A673 (cell line): ENCODE results near the gene PCDHGB2. TPM values are rescaled to one million over a fixed set of nuclear protein-coding genes. Genes with fewer than 3 reads are reported as not detected.
"Not testable (repeated sequence)": the region's sequence is repeated elsewhere in the genome, so short reads cannot be mapped to it uniquely, and the experiment has no call there.

ENCODE experiments used
- BruUV-seq: library from RNA; stranded (reverse); fragments of 400-500 nt; replicated peaks from 2 replicates; lab custom pipeline; 2021; lab: Mats Ljungman, UMichigan
- CTCF ChIA-PET: fragments of 300-600 bp; sonication (Branson Sonifier 250); formaldehyde crosslinking; loops from one replicate; lab custom pipeline; 2022; ENCODE audit warnings: antibody characterized with exemption; lab: Charles Lee
- POLR2A ChIA-PET: fragments of 300-600 bp; sonication (Branson Sonifier 250); formaldehyde crosslinking; loops from one replicate; lab custom pipeline; 2022; ENCODE audit warnings: antibody characterized with exemption; ENCODE audit not compliant: low non-redundant PET; lab: Charles Lee
- DNase-seq: peaks from one replicate; pipeline ENCODE4 v3.0.0-alpha.2; 2015; ENCODE audit warnings: low spot score
- H3K27ac ChIP-seq: fragments of 200-600 bp; sonication (generic); 2 replicates; pipeline ENCODE4 v1.5.1; 2016; ENCODE audit warnings: mixed run types, low read depth, mild to moderate bottlenecking, mixed read lengths, antibody characterized with exemption, low read length; ENCODE audit not compliant: poor library complexity, severe bottlenecking
- H3K27me3 ChIP-seq: fragments of 200-600 bp; sonication (generic); replicated peaks from 2 replicates; pipeline ENCODE4 v1.6.1; 2017; ENCODE audit warnings: mixed run types, low read depth, mild to moderate bottlenecking, mixed read lengths, antibody characterized with exemption, low read length; ENCODE audit not compliant: insufficient read depth, poor library complexity
- H3K36me3 ChIP-seq: fragments of 200-600 bp; sonication (generic); 2 replicates; pipeline ENCODE4 v1.6.1; 2016; ENCODE audit warnings: mixed run types, mild to moderate bottlenecking, mixed read lengths, antibody characterized with exemption, low read length; ENCODE audit not compliant: insufficient read depth, poor library complexity, severe bottlenecking
- H3K4me1 ChIP-seq: fragments of 200-600 bp; sonication (generic); 2 replicates; pipeline ENCODE4 v1.6.1; 2017; ENCODE audit warnings: mixed run types, mild to moderate bottlenecking, mixed read lengths, antibody characterized with exemption, low read length; ENCODE audit not compliant: insufficient read depth, poor library complexity, severe bottlenecking
- H3K4me3 ChIP-seq: fragments of 200-600 bp; sonication (generic); 2 replicates; pipeline ENCODE4 v1.5.1; 2016; ENCODE audit warnings: low read depth, mixed run types, mild to moderate bottlenecking, mixed read lengths, low read length; ENCODE audit not compliant: poor library complexity, severe bottlenecking
- H3K9me3 ChIP-seq: fragments of 200-600 bp; sonication (generic); 2 replicates; pipeline ENCODE4 v1.6.1; 2016; ENCODE audit warnings: mixed run types, low read depth, mild to moderate bottlenecking, mixed read lengths, antibody characterized with exemption, low read length; ENCODE audit not compliant: poor library complexity, severe bottlenecking
- EZH2 ChIP-seq: fragments of 200-600 bp; sonication (generic); IDR thresholded peaks from 2 replicates; pipeline ENCODE4 v1.6.1; 2017; ENCODE audit warnings: borderline replicate concordance, low read depth, mild to moderate bottlenecking, mixed read lengths, antibody characterized with exemption, low read length; ENCODE audit not compliant: poor library complexity, severe bottlenecking
- intact Hi-C: fragments of 100-400 bp; cut with micrococcal nuclease; formaldehyde crosslinking; loops from one replicate; pipeline ENCODE4 v1.10.0; 2022; ENCODE audit not compliant: unreplicated experiment
- total RNA-seq: library from RNA; stranded (reverse); gene quantifications from 2 replicates; pipeline ENCODE4 v1.2.3, GENCODE V29; 2021
- TF ChIP-seq, protein P1 (sequence below): fragments of 300-800, 200-600 bp; sonication (generic); conservative IDR thresholded peaks from 2 replicates; pipeline ENCODE4 v1.5.1; 2017; ENCODE audit warnings: low read depth, mild to moderate bottlenecking, antibody characterized with exemption, low read length, moderate library complexity, mixed read lengths

The PCDHGB2 gene
- total RNA-seq, 1 experiment from 2014 or later = 6.5 TPM

DNA sequence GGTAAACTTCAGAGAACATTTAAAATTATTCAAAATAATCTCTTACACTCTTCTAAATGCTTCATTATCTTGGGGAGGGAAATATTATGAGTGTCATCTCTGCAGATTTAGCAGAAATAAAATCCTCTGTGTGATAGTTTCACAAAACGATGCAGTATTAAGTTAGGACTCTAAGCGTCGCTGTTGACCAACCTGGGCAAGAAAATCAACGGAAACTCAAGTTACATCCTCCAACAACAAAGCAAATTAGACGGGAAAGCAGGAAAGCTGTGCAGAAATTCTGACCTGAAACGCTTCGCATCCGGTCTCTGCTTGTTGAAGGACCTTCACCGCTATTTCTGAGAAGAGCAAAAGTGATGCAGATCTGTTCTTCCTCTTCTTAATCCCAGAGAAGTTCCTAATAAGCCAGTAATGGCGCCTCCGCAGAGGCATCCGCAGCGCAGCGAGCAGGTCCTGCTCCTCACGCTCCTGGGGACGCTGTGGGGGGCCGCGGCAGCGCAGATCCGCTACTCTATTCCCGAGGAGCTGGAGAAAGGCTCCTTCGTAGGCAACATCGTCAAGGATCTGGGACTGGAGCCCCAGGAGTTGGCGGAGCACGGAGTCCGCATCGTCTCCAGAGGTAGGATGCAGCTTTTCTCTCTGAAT is 14.0 kb downstream of the PCDHGB2 start, which contains the start of gene PCDHGA6:
Gene PCDHGA6 (plus strand): TSS at position 219 of the 645 bp plus-strand sequence. CDS start 193 bp downstream, at position 412.
- Histone ChIP-seq H3K36me3 (no peaks in the 10 kb centered on the region), H3K27me3 (no peaks in the 10 kb centered on the region), H3K4me1 (no peaks in the 10 kb centered on the region), H3K4me3 (peak within 1 kb of the TSS; percentile 51), H3K27ac (peak within 1 kb of the TSS; percentile 59), H3K9me3 (peaks cover 30% of the 10 kb centered on the region)
- peak; percentile 70 for DNase-seq
- ChIA-PET CTCF (interaction anchor here (0.6 to 1.4 kb wide), 5 partner anchors 151 to 194 kb away, joined by 3 to 13 read pairs (median 8); partner anchors contain the start of gene PCDHB14), POLR2A (no interaction called here)
- TF ChIP-seq, protein P1, sequence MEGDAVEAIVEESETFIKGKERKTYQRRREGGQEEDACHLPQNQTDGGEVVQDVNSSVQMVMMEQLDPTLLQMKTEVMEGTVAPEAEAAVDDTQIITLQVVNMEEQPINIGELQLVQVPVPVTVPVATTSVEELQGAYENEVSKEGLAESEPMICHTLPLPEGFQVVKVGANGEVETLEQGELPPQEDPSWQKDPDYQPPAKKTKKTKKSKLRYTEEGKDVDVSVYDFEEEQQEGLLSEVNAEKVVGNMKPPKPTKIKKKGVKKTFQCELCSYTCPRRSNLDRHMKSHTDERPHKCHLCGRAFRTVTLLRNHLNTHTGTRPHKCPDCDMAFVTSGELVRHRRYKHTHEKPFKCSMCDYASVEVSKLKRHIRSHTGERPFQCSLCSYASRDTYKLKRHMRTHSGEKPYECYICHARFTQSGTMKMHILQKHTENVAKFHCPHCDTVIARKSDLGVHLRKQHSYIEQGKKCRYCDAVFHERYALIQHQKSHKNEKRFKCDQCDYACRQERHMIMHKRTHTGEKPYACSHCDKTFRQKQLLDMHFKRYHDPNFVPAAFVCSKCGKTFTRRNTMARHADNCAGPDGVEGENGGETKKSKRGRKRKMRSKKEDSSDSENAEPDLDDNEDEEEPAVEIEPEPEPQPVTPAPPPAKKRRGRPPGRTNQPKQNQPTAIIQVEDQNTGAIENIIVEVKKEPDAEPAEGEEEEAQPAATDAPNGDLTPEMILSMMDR = peak; percentile 69
- no peak for TF ChIP-seq EZH2
- TSS peak; percentile 40 for BruUV-seq
- intact Hi-C loops = loop anchor here (1.0 kb wide), 1 partner anchor 188 kb away; no protein-coding TSS in a partner anchor

DNA sequence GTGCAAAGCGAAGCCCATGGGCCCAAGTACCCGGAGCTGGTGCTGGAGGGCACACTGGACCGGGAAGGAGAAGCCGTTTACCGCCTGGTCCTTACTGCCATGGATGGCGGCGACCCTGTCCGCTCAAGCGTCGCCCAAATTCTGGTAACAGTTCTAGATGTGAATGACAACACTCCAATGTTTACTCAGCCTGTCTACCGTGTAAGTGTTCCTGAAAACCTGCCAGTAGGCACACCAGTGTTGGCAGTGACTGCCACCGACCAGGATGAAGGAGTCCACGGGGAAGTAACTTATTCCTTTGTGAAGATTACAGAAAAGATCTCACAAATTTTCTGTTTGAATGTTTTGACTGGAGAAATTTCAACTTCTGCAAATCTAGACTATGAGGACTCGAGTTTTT is 14.8 kb downstream of the PCDHGB2 start:
- POLR2A ChIA-PET = no interaction called here
- TF ChIP-seq, protein P1 = no peak
- no peak for TF ChIP-seq EZH2
- intact Hi-C loops = no loop called here

DNA sequence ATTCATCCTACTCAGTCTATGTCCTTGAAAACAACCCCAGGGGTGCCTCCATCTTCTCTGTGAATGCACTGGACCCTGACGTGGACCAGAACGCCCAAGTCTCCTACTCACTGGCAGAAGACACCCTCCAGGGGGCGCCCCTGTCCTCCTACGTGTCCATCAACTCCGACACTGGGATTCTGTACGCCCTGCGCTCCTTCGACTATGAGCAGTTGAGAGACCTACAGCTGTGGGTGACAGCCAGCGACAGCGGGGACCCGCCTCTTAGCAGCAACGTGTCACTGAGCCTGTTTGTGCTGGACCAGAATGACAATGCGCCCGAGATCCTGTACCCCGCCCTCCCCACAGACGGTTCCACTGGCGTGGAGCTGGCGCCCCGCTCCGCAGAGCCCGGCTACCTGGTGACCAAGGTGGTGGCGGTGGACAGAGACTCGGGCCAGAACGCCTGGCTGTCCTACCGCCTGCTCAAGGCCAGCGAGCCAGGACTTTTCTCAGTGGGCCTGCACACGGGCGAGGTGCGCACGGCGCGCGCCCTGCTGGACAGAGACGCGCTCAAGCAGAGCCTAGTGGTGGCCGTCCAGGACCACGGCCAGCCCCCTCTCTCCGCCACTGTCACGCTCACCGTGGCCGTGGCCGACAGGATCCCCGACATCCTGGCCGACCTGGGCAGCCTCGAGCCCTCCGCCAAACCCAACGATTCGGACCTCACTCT is 15.8 kb downstream of the PCDHGB2 start:
- CTCF ChIA-PET = interaction anchor here (0.7 kb wide), 1 partner anchor 134 kb away, joined by 5 read pairs; no protein-coding TSS in a partner anchor
- H3K27me3 ChIP-seq, H3K27ac ChIP-seq: not testable (repeated sequence)

More for the DNA sequence above, 14.8 kb downstream of the PCDHGB2 start:
- peaks cover 33% of the 10 kb centered on the region for H3K9me3 ChIP-seq
- BruUV-seq = no TSS peak
- peak overlapping the region; percentile 51 for H3K4me3 ChIP-seq
- no peaks in the 10 kb centered on the region for H3K27me3 ChIP-seq
- no peak overlapping the region for H3K27ac ChIP-seq
- H3K36me3 ChIP-seq = no peaks in the 10 kb centered on the region
- CTCF ChIA-PET = interaction anchor here (1.0 to 1.4 kb wide), 4 partner anchors 151 to 189 kb away, joined by 5 to 13 read pairs (median 10); partner anchors contain the start of gene PCDHB14
- no peak for DNase-seq
- no peaks in the 10 kb centered on the region for H3K4me1 ChIP-seq

More for the DNA sequence above, 15.8 kb downstream of the PCDHGB2 start:
- H3K36me3 ChIP-seq, DNase-seq, H3K4me3 ChIP-seq, intact Hi-C loops, H3K4me1 ChIP-seq, BruUV-seq: not testable (repeated sequence)
- H3K9me3 ChIP-seq = peaks cover 35% of the 10 kb centered on the region
- POLR2A ChIA-PET = interaction anchor here (0.5 kb wide), 1 partner anchor 217 kb away, joined by 6 read pairs; no protein-coding TSS in a partner anchor
